Kidney glomerular epithelial cell (primary cell): Measurements from ENCODE around the gene PRRC2C.
"Not testable (repeated sequence)": the region's sequence is repeated elsewhere in the genome, so short reads cannot be mapped to it uniquely, and the experiment has no call there.

Experiments used
- DNase-seq: peaks from one replicate; lab custom pipeline; 2025; lab: John Stamatoyannopoulos, UW

The PRRC2C gene

GRCh38 chr1:171485375-171486047 is at the start of gene PRRC2C:
PRRC2C (plus strand) TSS chr1:171485530; CDS start chr1:171512089, 26,559 bp downstream.
- peak; percentile 97 for DNase-seq

DNA sequence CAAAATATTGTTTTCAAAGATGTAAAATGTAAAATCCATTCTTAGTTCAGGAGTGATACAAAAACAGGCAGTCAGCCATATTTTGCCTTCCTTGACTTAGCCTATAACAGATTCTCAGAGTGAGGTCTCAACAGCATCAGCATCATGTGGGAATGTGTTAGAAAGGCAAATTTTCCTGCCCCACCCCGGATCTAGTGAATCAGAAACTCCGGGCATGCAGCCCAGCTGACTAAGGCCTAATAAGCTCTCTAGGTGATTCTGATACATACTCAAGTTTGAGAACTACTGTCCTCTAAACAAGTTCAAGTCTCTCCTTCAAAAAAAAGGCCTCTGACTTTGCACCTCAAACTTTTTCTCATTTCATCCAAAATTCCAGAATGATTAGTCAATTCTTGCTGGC is 46.9 kb upstream of the PRRC2C start:
- DNase-seq, result peak; percentile 86

DNA sequence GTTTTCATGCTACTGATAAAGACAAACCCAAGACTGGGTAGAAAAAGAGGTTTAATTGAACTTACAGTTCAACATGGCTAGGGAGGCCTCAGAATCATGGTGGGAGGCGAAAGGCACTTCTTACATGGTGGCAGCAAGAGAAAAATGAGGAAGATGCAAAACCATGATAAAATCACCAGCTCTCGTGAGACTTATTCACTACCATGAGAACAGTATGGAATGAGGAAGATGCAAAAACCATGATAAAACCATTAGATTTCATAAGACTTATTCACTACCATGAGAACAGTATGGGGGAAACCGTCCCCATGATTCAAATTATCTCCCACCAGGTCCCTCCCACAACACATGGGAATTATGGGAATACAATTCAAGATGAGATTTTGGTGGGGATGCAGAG is 45.1 kb upstream of the PRRC2C start:
- DNase-seq, result not testable (repeated sequence)

DNA sequence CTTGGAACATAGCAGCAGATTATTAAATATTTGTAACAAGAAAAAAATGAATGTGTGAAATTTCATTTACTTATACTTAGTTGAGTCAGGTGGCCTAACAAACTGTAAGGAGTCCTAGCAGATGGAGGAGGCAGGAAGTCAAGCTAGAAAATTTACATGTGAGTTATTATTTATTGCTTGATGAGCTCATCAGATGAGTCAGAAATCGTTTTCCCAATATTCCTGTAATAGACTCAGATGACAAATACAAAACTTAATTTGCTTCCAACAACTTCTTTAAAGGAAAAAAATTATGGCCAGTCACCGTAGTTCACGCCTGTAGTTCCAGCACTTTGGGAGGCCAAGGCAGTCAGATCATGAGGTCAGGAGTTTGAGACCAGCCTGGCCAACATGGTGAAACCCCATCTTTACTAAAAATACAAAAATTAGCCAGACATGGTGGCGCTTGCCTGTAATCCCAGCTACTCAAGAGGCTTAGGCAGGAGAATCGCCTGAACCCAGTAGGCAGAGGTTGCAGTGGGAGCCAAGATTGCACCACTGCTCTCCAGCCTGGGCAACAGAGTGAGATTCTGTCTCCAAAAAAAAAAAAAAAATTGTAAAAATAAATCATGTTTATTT is 43.9 kb upstream of the PRRC2C start:
- DNase-seq, result peak; percentile 63

DNA sequence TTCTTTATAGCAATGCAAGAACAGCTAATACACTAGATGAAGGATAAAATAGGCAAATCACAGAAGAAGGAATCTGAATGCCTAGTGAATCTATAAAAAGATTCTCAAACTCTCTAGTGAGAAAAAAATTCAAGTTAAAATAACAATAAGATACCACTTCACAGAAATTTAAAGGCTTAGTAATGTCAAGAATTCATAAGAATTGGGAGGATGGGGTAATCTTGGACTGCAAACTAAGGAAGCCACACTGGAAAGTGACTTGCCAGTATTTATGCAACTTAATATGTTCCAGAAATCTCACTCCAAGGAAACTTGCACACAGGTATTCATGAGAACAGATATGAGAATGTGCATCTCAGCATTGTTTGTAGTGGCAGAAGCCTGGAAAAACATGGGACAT is 38.9 kb upstream of the PRRC2C start:
- DNase-seq, result no peak

DNA sequence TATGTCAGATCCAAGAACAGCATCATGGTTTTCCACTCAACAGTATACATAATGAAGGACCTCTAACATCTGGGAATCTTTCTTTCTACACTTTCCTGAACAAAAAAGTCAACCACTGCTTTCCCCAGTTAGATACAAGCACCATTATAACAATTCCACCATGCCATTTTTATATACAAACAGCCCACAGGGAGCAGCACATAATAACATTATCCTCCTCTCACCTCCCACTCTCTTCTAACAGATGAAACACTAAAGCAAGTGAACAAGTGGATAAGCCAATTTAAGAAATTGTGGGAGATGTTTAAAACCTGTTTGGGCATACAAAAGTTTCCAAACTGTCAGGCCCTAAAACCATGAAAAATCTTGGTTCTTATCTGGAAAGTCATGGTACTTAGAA is 29.4 kb upstream of the PRRC2C start:
- no peak for DNase-seq

DNA sequence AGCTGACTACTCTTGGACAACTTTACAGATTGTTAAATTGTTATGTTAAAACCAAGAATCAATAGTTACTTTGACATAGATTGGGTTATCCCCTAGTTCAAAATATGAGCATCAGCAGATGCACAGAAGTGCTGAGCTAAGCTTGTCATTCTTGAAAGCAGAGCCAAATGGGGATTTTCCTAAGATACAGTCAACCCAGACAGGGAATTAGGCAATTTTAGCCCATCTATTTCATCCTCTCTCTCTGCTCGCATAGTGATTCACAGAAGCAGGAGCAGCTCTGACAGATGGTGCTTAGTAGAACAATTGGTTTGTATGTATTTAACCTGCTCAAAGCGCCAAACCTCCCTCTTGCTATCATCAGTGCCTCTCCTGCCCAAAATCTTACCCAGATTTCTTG is 27.9 kb upstream of the PRRC2C start:
- no peak for DNase-seq

- no peak for DNase-seq
Observed at GRCh38 chr1:171460018-171460620, 25.2 kb upstream of the PRRC2C start.

GRCh38 chr1:171467626-171468025 is 17.7 kb upstream of the PRRC2C start:
- no peak for DNase-seq

GRCh38 chr1:171468120-171468750 is 17.1 kb upstream of the PRRC2C start:
- peak; percentile 60 for DNase-seq

- DNase-seq, result no peak
Observed at GRCh38 chr1:171470726-171471125, 14.6 kb upstream of the PRRC2C start.

DNA sequence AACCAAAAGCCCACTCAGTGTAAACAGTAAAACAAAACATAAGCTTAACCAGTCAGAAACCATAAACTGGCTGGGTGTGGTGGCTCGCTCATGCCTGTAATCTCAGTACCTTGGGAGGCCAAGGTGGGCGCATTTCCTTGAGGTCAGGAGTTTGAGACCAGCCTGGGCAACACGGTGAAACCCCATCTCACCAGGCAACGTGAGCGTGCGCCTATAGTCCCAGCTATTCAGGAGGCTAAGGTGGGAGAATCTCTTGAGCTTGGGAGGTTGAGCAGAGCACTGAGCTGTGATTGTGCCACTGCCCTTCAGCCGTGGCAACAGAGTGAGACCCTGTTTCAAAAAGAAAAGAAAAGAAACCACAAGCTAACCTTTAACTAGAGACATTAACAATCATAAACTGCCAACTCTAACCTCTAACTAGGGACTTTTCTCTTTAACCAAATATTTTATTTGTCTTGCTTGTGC is 13.1 kb upstream of the PRRC2C start:
- peak; percentile 75 for DNase-seq

- no peak for DNase-seq
Observed at GRCh38 chr1:171476829-171477228, 8.5 kb upstream of the PRRC2C start.

DNA sequence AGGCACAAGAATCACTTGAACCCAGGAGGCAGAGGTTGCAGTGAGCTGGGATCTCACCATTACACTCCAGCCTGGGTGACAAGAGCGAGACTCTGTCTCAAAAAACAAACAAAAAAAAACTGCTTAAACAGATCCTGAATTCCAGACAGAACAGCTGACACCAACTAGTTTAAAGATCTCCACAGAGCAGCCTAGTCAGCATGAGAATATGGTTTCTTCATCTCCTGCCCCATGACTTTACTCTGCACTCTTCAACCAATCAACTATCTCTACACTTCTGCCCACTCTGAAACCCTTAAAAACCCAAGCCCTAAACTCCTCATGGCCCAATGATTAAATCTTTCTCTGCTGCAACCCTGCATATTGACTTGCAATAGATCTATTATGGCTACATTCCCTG is 7.5 kb upstream of the PRRC2C start:
- no peak for DNase-seq

DNA sequence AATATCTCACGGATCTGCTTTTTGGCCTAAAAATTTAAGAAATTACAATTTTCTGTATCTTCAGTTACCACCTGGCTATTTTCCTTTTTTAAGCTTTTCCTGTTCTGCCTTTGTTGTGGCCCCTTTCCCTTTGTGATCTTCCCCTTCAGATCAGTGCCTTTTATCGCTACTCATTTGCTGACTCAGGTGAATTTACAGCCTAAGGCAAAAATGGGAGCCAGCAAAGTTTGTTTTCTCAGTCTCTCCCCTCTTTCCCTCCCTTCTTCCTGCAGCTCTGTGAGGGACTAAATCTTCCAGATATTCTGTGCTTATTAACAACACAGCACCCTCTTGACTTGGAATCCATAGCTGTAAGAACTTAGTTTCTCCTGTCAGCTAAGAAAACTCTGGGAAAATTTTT is 5.3 kb upstream of the PRRC2C start:
- DNase-seq, result no peak

GRCh38 chr1:171484760-171485374 is 463 bp upstream of the PRRC2C start:
- DNase-seq, result no peak

DNA sequence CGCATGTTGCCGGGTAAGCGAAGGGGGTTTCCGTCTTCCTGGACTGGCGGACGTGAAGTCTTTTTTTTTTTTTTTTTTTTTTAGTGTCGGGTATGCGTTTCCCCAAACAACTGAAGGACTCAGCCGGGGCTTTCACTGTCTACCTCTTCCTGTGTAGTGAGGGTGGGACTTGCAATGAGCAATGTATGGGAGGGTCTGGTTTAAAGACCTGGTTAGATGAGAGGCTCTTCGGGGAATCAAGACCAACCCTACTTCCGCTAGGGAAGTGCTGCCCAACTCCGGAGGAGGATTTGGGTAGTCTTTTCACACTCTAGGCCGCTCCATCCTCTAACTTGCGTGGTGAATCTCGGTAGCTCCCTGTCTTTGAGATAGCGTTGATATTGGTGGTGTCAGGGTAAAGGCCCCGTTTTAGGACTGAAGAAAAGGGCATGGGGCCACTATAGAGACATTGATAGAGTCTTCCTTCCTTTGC is 754 bp downstream of the PRRC2C start:
- peak; percentile 44 for DNase-seq

- DNase-seq, result no peak
Observed at GRCh38 chr1:171487038-171487437, 1.7 kb downstream of the PRRC2C start.

DNA sequence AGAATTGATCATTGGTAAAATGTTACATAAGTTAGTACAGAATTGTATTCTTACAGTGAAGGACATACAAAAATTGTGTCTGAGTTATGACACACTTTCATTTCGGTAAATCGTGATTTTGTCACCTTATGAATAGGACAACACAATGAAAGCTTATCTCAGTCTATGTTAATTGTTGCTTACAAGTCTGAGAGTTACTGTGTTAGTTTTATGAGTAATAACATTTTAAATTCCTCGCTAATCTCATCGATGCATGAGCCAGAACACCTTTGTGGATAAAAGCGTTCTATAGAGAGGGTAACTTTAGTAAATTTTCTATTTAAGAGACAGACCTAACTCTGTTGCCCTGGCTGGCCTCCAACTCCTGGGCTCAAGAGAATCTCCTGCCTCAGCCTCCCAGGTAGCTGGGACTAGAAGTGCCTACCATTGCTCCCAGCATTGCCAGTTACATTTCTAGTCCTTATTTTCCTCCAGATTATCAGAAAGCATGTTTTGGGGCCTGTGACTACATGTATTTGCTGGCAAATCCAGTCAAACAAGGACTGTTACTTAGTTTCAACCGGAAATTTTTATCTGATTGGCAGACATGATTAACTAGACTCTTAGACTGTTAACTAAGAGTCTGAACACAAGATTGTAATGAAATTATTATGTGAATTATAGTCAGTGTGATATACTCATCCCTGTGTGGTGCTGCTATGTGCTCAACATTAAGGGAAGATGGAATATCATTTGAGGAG is 3.0 kb downstream of the PRRC2C start:
- DNase-seq, result no peak

GRCh38 chr1:171494076-171494475 is 8.7 kb downstream of the PRRC2C start:
- no peak for DNase-seq

GRCh38 chr1:171495444-171495843 is 10.1 kb downstream of the PRRC2C start:
- DNase-seq, result no peak

- DNase-seq, result no peak
Observed at GRCh38 chr1:171500304-171500703, 15.0 kb downstream of the PRRC2C start.
